GM10248 (cell line): Measurements from ENCODE around the gene FBXL3.

Experiments
- CTCF ChIA-PET: fragments of 300-600 bp; sonication (Branson Sonifier 250); formaldehyde crosslinking; extraction: SDS; loops from one replicate; lab custom pipeline; 2021; ENCODE audit warnings: antibody characterized with exemption; lab: Yijun Ruan, JAX
- POLR2A ChIA-PET: fragments of 350-650 bp; sonication (Branson Sonifier 250); formaldehyde crosslinking; extraction: SDS; loops from one replicate; lab custom pipeline; 2020; ENCODE audit warnings: antibody characterized with exemption; lab: Yijun Ruan, JAX
- DNase-seq: peaks from one replicate; pipeline ENCODE4 v3.0.0; 2012; ENCODE audit errors: extremely low spot score
- CTCF ChIP-seq: IDR thresholded peaks from 2 replicates; pipeline ENCODE4 v1.5.1; 2012; ENCODE audit warnings: mild to moderate bottlenecking, low read depth; ENCODE audit errors: extremely low read depth, missing control alignments, control extremely low read depth

Gene FBXL3

GRCh38 chr13:77031656-77032243, 4.8 kb upstream of the FBXL3 start:
- no peak for TF ChIP-seq CTCF
- no peak for DNase-seq
- POLR2A ChIA-PET: no interaction called here
- CTCF ChIA-PET: interaction anchor here (1.2 to 2.7 kb wide), 3 partner anchors 10 to 52 kb away, joined by 3 to 13 read pairs (median 3); no protein-coding TSS in a partner anchor

GRCh38 chr13:77029436-77029835, 2.5 kb upstream of the FBXL3 start:
- ChIA-PET POLR2A (no interaction called here), CTCF (no interaction called here)
- DNase-seq: no peak
- no peak for TF ChIP-seq CTCF

GRCh38 chr13:77028202-77028601, 1.2 kb upstream of the FBXL3 start:
- DNase-seq: no peak
- ChIA-PET CTCF (interaction anchor here (1.7 kb wide), 1 partner anchor 8 kb away, joined by 5 read pairs; no protein-coding TSS in a partner anchor), POLR2A (no interaction called here)
- TF ChIP-seq CTCF: no peak

DNA sequence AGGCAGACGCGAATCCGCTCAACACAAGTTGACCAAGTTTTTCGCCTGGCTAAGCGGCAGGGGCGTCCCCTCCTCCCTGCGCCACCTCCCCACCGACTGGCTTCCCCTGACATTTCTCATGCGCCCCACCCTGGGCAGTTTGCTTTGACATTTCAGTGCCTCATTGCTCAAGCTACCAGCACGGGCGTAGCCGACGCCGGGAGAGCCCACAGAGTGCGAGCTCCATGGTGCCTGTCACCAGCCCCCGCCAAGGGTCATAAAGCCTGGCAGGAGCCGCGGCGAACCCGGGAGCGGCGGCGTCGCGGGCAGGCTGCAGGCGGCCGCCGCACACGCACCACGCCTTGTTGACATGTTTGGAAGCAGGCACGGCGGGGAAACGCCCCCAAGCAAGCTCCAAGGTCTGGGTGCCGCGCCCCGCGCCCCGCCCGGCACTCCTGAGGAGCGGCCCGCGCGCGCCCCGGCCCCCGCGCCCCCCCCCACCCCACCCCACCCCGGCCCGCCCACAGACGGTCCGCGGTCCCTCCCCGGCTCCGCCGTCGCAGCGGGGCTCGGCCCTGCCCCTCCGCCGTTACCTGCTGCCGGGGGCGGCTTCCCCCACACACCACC, 601 bp downstream of the FBXL3 start:
- POLR2A ChIA-PET: interaction anchor here (0.6 to 0.7 kb wide), 5 partner anchors 10 to 1291 kb away, joined by 3 to 8 read pairs (median 3); no protein-coding TSS in a partner anchor
- peak; percentile 6 for TF ChIP-seq CTCF
- CTCF ChIA-PET: interaction anchor here (1.2 to 2.9 kb wide), 3 partner anchors 9 to 24 kb away, joined by 3 to 13 read pairs (median 4); no protein-coding TSS in a partner anchor
- peak; percentile 71 for DNase-seq

DNA sequence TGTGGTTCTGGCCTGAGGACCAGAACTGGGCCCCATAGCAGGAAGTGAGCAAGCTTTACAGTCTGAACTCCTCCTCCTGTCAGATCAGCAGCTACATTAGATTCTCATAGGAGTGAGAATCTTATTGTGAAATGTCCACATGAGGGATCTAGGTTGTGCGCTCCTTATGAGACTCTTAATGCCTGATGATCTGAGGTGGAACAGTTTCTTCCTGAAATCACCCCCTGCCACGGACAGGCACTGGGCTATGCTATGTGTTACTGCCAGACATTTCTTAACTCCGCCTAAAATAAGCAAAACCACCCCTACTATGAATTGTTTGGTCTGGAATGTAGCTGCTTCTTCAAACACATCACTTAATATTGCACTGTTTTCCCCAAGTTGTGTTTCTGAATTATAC, 4.6 kb downstream of the FBXL3 start:
- DNase-seq: no peak
- ChIA-PET CTCF (interaction anchor here (0.5 to 1.2 kb wide), 2 partner anchors 12 to 368 kb away, joined by 3 read pairs; no protein-coding TSS in a partner anchor), POLR2A (no interaction called here)
- no peak for TF ChIP-seq CTCF

GRCh38 chr13:77019756-77020155, 7.2 kb downstream of the FBXL3 start:
- ChIA-PET CTCF (interaction anchor here (1.9 kb wide), 1 partner anchor 18 kb away, joined by 7 read pairs; no protein-coding TSS in a partner anchor), POLR2A (no interaction called here)
- DNase-seq: no peak
- TF ChIP-seq CTCF: no peak
